Lung (tissue), 13 donors: ENCODE data around the gene HOXA11. TPM values are rescaled to one million over a fixed set of nuclear protein-coding genes. Genes with fewer than 3 reads are reported as not detected.

Experiments
- ATAC-seq: fragments of 200-7000 bp; cut with Tn5 transposase; one replicate; pipeline ENCODE4 v1.9.1; 2020; ENCODE audit warnings: moderate number of reproducible peaks; ENCODE audit not compliant: insufficient read depth, low FRiP score
- DNase-seq, 3 donors: peaks; one replicate each; pipeline ENCODE4 v3.0.0-alpha.2; 2013 to 2017
- H3K27ac ChIP-seq, 2 donors: one replicate each; pipeline ENCODE4 v1.5.1; 2013; ENCODE audit warnings: mild to moderate bottlenecking in 2 of 2, moderate library complexity in 2 of 2, control low read depth in 1 of 2, inconsistent platforms in 1 of 2, low read depth in 1 of 2, low read length in 1 of 2
- H3K27me3 ChIP-seq, 3 donors: one replicate each; pipeline ENCODE4 v1.5.1; 2013; ENCODE audit warnings: low read length in 2 of 3; ENCODE audit not compliant: control insufficient read depth in 3 of 3, insufficient read depth in 3 of 3
- H3K36me3 ChIP-seq, 4 donors: one replicate each; pipeline ENCODE4 v1.5.1; 2013; ENCODE audit warnings: low read length in 4 of 4, mild to moderate bottlenecking in 1 of 4, moderate library complexity in 1 of 4; ENCODE audit not compliant: control insufficient read depth in 4 of 4, insufficient read depth in 4 of 4
- H3K4me1 ChIP-seq, 5 donors: one replicate each; pipeline ENCODE4 v1.5.1; 2013; ENCODE audit warnings: low read length in 5 of 5, mild to moderate bottlenecking in 2 of 5, moderate library complexity in 1 of 5; ENCODE audit not compliant: control insufficient read depth in 5 of 5, insufficient read depth in 5 of 5
- H3K4me3 ChIP-seq: one replicate; pipeline ENCODE4 v1.5.1; 2013; ENCODE audit warnings: mild to moderate bottlenecking, control low read depth, moderate library complexity
- H3K9ac ChIP-seq, 2 donors: one replicate each; pipeline ENCODE4 v1.5.1; 2013; ENCODE audit warnings: low read length in 2 of 2, control low read depth in 1 of 2; ENCODE audit not compliant: insufficient read depth in 1 of 2
- H3K9me3 ChIP-seq, 4 donors: one replicate each; pipeline ENCODE4 v1.5.1; 2013; ENCODE audit warnings: low read length in 3 of 4, mild to moderate bottlenecking in 1 of 4, moderate library complexity in 1 of 4; ENCODE audit not compliant: control insufficient read depth in 4 of 4, insufficient read depth in 3 of 4
- WGBS, 2 donors: extraction: QIAGEN DNeasy Blood & Tissue Kit; methylation state at CpG; one replicate each; pipeline ENCODE4 v1.1.7; 2013; 5-methylcytosine and 5-hydroxymethylcytosine counted together
- polyA plus RNA-seq, 2 donors: library from polyadenylated mRNA; stranded (reverse); fragments of 200-250 nt; gene quantifications; one replicate each; pipeline ENCODE4 v1.2.1, GENCODE V29; 2013
- small RNA-seq: library from RNA; depleted of rRNA; stranded (forward); fragments of <200 nt; gene quantifications from one replicate; pipeline ENCODE3, GENCODE V24; 2014; ENCODE audit warnings: low replicate concordance
- total RNA-seq, 2 donors: library from RNA; depleted of rRNA in 1 of 2; stranded (reverse); fragments of >200 nt in 1 of 2; gene quantifications; one replicate each; pipeline ENCODE4 v1.2.1, GENCODE V29; 2014 to 2021
- TF ChIP-seq, protein P1 (sequence below): IDR thresholded peaks from 2 replicates; pipeline ENCODE4 v1.5.1; 2012; ENCODE audit warnings: mild to moderate bottlenecking; ENCODE audit errors: control extremely low read depth, extremely low read depth
- donor health status: control.
- donor health status: control.
- donor health status: Bipolar disorder and iron deficiency.
- donor health status: healthy.
- donor health status: DM: yes; HTN: yes; CAD: no.

Gene HOXA11
- total and polyA plus RNA-seq, 4 donors, result not detected

DNA sequence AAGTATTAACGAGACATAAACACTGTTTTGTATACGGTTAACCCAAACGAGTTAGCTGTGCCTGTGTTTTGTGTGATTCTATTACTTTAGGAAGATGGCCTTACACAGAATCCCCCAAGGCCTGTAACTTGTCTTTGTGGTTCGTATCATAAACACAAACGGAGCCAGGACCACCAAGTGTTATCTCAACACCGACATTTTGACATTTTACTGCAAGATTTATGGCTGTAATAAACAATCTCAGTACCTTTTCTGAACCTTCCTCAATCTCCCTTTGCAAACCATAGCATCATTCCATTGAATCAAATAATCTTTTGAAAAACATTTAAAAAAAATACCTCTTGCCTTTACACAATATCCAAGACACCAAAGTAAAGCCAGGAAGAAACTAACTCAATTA lies 52.1 kb downstream of the HOXA11 start:
- TF ChIP-seq, protein P1, sequence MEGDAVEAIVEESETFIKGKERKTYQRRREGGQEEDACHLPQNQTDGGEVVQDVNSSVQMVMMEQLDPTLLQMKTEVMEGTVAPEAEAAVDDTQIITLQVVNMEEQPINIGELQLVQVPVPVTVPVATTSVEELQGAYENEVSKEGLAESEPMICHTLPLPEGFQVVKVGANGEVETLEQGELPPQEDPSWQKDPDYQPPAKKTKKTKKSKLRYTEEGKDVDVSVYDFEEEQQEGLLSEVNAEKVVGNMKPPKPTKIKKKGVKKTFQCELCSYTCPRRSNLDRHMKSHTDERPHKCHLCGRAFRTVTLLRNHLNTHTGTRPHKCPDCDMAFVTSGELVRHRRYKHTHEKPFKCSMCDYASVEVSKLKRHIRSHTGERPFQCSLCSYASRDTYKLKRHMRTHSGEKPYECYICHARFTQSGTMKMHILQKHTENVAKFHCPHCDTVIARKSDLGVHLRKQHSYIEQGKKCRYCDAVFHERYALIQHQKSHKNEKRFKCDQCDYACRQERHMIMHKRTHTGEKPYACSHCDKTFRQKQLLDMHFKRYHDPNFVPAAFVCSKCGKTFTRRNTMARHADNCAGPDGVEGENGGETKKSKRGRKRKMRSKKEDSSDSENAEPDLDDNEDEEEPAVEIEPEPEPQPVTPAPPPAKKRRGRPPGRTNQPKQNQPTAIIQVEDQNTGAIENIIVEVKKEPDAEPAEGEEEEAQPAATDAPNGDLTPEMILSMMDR, result no peak
- Histone ChIP-seq H3K9ac (peak overlapping the region in 1 of 2 donors; percentile 98), H3K27me3 (peaks cover 0 to 66% (median 15%) of the 10 kb centered on the region in 3 donors), H3K9me3 (no peaks in the 10 kb centered on the region), H3K4me3 (no peak overlapping the region), H3K27ac (no peak overlapping the region), H3K4me1 (peaks cover 4 to 86% (median 7%) of the 10 kb centered on the region in 5 donors), H3K36me3 (peaks cover 0 to 29% (median 5%) of the 10 kb centered on the region in 4 donors)
- no peak for DNase-seq
- ATAC-seq, result no peak
- 42 to 55% methylated on average over 6 of the region's 6 CpGs for WGBS, 2 donors

DNA sequence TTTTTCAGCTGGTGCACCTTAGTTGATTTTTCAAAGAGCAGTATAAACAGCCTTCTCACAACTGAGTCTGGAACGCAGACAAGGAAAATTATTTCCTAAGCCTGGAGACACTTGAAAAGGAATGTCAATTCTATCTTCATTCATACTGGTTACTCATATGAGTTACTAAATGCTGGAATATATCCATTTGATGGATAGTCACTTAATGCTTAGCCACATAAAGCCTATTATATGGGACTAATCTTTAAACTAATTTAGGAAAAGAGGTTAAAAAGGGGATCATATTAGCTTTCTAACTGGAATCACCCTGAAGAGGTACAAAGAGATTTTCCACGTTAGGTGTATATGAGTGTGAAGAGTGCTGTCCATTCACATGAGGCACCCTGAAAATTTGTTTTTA lies 52.8 kb downstream of the HOXA11 start:
- Histone ChIP-seq H3K4me1 (peaks cover 4 to 85% (median 11%) of the 10 kb centered on the region in 5 donors), H3K9me3 (no peaks in the 10 kb centered on the region), H3K9ac (peak overlapping the region in 1 of 2 donors; percentile 70), H3K4me3 (no peak overlapping the region), H3K36me3 (peaks cover 0 to 29% (median 5%) of the 10 kb centered on the region in 4 donors), H3K27ac (no peak overlapping the region), H3K27me3 (peaks cover 0 to 74% (median 14%) of the 10 kb centered on the region in 3 donors)
- no peak for DNase-seq
- ATAC-seq, result no peak
- TF ChIP-seq, protein P1, result no peak
- whole genome bisulfite sequencing, 2 donors, result 63 to 81% methylated on average over 2 of the region's 2 CpGs

DNA sequence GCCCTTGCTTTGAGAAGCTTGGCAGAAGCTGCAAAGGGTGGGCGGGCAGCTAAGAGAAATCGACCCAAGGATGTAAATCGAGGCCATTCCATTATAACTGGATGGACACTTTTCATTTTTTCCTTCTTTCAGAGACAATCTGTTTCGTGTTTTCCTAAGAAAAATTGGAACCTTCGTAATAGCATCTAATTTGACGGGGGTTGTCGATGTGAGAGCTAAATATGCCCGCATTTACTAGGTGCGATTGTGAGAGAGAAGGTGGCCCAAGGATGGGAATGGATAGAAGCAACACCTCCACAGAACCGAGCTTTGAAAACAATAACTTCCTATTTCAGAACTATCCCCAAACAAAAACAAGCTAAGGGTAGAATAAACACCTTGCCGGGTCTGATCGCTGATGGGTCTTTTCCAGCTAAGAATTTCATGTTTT lies 53.6 kb downstream of the HOXA11 start:
- H3K36me3 ChIP-seq, result peaks cover 0 to 29% (median 5%) of the 10 kb centered on the region in 4 donors
- H3K27me3 ChIP-seq, result peaks cover 0 to 75% (median 14%) of the 10 kb centered on the region in 3 donors
- peak overlapping the region in 1 of 2 donors; percentile 70 for H3K9ac ChIP-seq
- DNase-seq (no peak), ATAC-seq (no peak)
- peaks cover 4 to 85% (median 11%) of the 10 kb centered on the region in 5 donors for H3K4me1 ChIP-seq
- no peak overlapping the region for H3K4me3 ChIP-seq
- WGBS, 2 donors, result 39 to 56% methylated on average over 12 of the region's 12 CpGs
- peak overlapping the region in 1 of 2 donors; percentile 94 for H3K27ac ChIP-seq
- H3K9me3 ChIP-seq, result no peaks in the 10 kb centered on the region
- TF ChIP-seq, protein P1, result no peak

Small RNA genes lying within 50 kb of the gene (small RNA-seq; reads per million reads assigned to genes)
- not detected for gene AC004080.5
- not detected for gene RF02140
- not detected for gene RF02141

Other genes with a start within 250 kb of the HOXA11 start
- gene HOXA1, start 89.2 kb downstream of the HOXA11 start, total RNA-seq, result under 1 TPM; 0.31 to 0.37 TPM
- gene HOXA1, start 89.2 kb downstream of the HOXA11 start, polyA plus RNA-seq, result under 1 TPM; 0.06 to 0.33 TPM
- 1 to 10 TPM; 1.7 to 3.4 TPM for gene HOXA2, start 82.5 kb downstream of the HOXA11 start, total RNA-seq
- gene HOXA2, start 82.5 kb downstream of the HOXA11 start, polyA plus RNA-seq, result 1 to 10 TPM in 1 of 2 donors, under 1 TPM in 1; 0.44 to 1.2 TPM
- 1 to 10 TPM; 2.7 to 4.4 TPM for gene HOXA4, start 54.5 kb downstream of the HOXA11 start, total RNA-seq
- 1 to 10 TPM; 3.8 to 6.0 TPM for gene HOXA4, start 54.5 kb downstream of the HOXA11 start, polyA plus RNA-seq
- gene HOXA5, start 41.6 kb downstream of the HOXA11 start, total RNA-seq, result 10 to 100 TPM; 20.9 to 61.9 TPM
- 1 to 10 TPM; 9.2 to 9.5 TPM for gene HOXA5, start 41.6 kb downstream of the HOXA11 start, polyA plus RNA-seq
- gene HOXA6, start 37.5 kb downstream of the HOXA11 start, total RNA-seq, result 1 to 10 TPM; 4.7 to 7.7 TPM
- gene HOXA6, start 37.5 kb downstream of the HOXA11 start, polyA plus RNA-seq, result under 1 TPM; 0.49 to 0.94 TPM
- 10 to 100 TPM; 10.3 to 10.7 TPM for gene HOXA3, start 32.6 kb downstream of the HOXA11 start, total RNA-seq
- gene HOXA3, start 32.6 kb downstream of the HOXA11 start, polyA plus RNA-seq, result 1 to 10 TPM; 1.9 to 2.3 TPM
- 1 to 10 TPM; 1.1 to 2.2 TPM for gene HOXA7, start 28.6 kb downstream of the HOXA11 start, total RNA-seq
- 1 to 10 TPM; 1.0 to 1.7 TPM for gene HOXA7, start 28.6 kb downstream of the HOXA11 start, polyA plus RNA-seq
- gene HOXA9, start 19.7 kb downstream of the HOXA11 start, total RNA-seq, result under 1 TPM; 0.11 to 0.46 TPM
- gene HOXA9, start 19.7 kb downstream of the HOXA11 start, polyA plus RNA-seq, result under 1 TPM; 0.40 to 0.85 TPM
- gene HOXA10, start 10.9 kb downstream of the HOXA11 start, total RNA-seq, result under 1 TPM in 1 of 2 donors, not detected in 1; 0.21 TPM
- under 1 TPM; 0.26 to 0.29 TPM for gene HOXA10, start 10.9 kb downstream of the HOXA11 start, polyA plus RNA-seq
- gene HOXA13, start 14.9 kb upstream of the HOXA11 start, total RNA-seq, result not detected
- not detected for gene HOXA13, start 14.9 kb upstream of the HOXA11 start, polyA plus RNA-seq
- not detected for gene EVX1, start 57.6 kb upstream of the HOXA11 start, total RNA-seq
- not detected for gene EVX1, start 57.6 kb upstream of the HOXA11 start, polyA plus RNA-seq